ENCODE data around the gene YES1. TPM values are rescaled to one million over a fixed set of nuclear protein-coding genes. Genes with fewer than 3 reads are reported as not detected.

Gene YES1
- total and polyA plus RNA-seq, 5 donors, result 9.2 to 25.9 (median 25.0) TPM

DNA sequence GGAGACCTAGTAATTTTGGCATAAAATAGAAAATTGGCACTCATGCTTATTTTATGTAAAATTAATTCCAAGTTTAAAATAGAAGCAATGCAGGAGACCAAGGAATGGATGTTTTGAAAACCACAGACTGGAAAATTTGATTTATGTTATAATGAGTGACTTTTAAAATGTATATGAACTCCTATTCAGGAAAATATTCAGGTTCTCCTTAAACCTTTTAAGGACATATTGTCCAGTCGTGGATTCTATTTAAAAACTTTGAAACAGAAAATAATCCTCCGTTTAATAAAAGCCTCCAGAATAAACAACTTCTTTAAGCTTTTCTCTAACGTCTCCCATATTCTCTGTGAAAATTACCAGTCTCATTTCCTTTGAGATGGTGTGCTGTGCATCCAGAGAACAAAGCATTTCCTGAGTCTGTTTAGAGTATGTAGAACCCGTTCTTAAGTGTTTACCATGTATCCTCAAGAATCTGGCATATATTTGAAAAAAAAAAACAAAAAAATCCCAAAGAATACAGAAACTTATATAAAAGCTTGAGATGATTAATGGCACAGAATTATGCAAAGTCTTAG lies 8.6 kb upstream of the YES1 start:
- H3K4me3 ChIP-seq (ENCODE audit: low read length), result no peak overlapping the region
- no peaks in the 10 kb centered on the region for H3K27me3 ChIP-seq (ENCODE audit: control insufficient read depth, insufficient read depth)
- DNase-seq (no peak), ATAC-seq (no peak)
- H3K27ac ChIP-seq (ENCODE audit: low read length), result no peak overlapping the region
- intact Hi-C loops (cut with DNase I), result loop anchor here in 1 of 4 donors (5.0 kb wide), 1 partner anchor 73 kb away; no protein-coding TSS in a partner anchor
- WGBS, result 49% methylated on average over 4 of the region's 4 CpGs
- H3K4me1 ChIP-seq (ENCODE audit: control insufficient read depth, insufficient read depth, low read length), result no peaks in the 10 kb centered on the region
- H3K9me3 ChIP-seq (ENCODE audit: control insufficient read depth, low read length), result no peaks in the 10 kb centered on the region

DNA sequence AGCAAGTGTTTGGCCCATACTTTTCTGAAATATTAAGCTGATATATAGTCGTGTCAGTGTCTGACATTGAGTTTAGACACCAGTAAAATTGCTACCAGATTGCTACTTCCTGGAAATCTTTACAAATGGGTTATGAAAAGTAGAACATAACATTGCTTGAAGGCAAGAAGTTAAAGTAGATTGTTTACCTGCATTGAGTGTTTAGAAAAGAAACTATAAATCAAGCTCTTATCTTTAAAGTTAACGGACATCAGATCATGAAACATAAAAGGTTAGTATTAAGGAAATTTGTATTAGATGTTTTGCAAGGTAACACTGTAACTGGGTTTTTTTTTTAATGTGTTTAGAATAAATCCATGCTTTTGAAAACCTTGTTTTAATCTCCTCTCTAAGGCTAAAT lies 4.8 kb upstream of the YES1 start:
- no peaks in the 10 kb centered on the region for H3K9me3 ChIP-seq (ENCODE audit: control insufficient read depth, low read length)
- no peaks in the 10 kb centered on the region for H3K27me3 ChIP-seq (ENCODE audit: control insufficient read depth, insufficient read depth)
- WGBS, result 64% methylated on average over 2 of the region's 2 CpGs
- no peak for ATAC-seq
- intact Hi-C loops (cut with DNase I), result no loop called here
- H3K27ac ChIP-seq (ENCODE audit: low read length), result no peak overlapping the region
- no peak overlapping the region for H3K4me3 ChIP-seq (ENCODE audit: low read length)
- H3K4me1 ChIP-seq (ENCODE audit: control insufficient read depth, insufficient read depth, low read length), result no peaks in the 10 kb centered on the region
- DNase-seq, result no peak

DNA sequence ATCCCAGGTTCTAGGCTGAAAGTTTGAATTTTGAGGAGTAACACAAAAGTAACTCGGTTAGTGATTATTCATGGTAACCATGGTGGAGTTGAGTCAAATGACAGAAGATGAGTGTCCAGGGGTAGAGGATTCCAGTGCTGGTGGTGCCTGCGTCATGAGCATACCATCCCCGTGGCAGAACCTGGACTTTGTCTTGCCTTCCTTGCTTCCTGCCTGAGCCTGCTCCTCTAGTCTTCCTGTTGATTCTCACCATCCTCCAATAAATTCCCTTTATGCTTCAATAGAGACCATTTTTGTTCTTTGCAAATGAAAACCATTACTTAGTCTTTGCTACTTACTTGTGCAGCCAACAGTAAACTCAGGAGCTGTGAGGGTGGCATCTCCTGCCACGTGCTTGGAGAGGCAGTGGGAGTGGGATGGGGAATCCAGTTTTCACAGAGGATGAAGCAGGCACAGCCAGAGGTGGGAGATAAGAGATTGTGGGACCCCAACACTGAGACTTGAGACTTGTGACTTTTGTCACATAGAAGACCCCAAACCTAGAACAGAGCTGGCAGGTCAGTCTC lies 4.1 kb upstream of the YES1 start:
- Histone ChIP-seq H3K4me1 (ENCODE audit: control insufficient read depth, insufficient read depth, low read length) (no peaks in the 10 kb centered on the region), H3K27me3 (ENCODE audit: control insufficient read depth, insufficient read depth) (no peaks in the 10 kb centered on the region), H3K27ac (ENCODE audit: low read length) (no peak overlapping the region), H3K4me3 (ENCODE audit: low read length) (no peak overlapping the region), H3K9me3 (ENCODE audit: control insufficient read depth, low read length) (no peaks in the 10 kb centered on the region)
- DNase-seq, result no peak
- ATAC-seq, result no peak
- intact Hi-C loops (cut with DNase I), result no loop called here
- WGBS, result 92% methylated on average over 4 of the region's 4 CpGs

DNA sequence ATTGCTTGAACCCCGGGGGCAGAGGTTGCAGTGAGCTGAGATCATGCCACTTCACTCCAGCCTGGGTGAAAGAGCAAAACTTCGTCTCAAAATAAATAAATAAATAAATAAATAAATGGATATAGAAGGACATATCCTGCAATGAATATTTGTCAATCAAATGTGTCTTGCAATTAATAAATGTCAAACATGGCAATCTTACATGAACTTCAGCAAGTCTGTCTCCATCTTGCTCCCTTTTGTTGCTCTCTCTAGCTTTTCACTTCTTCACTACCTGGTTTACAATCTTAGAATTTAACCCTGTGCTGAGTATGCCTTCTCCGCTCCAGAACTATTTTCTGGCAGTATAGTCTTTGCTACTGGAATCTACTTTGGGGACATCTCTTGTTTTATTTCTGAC lies 3.3 kb upstream of the YES1 start:
- no peaks in the 10 kb centered on the region for H3K9me3 ChIP-seq (ENCODE audit: control insufficient read depth, low read length)
- no peak overlapping the region for H3K4me3 ChIP-seq (ENCODE audit: low read length)
- no peaks in the 10 kb centered on the region for H3K27me3 ChIP-seq (ENCODE audit: control insufficient read depth, insufficient read depth)
- no peaks in the 10 kb centered on the region for H3K4me1 ChIP-seq (ENCODE audit: control insufficient read depth, insufficient read depth, low read length)
- intact Hi-C loops (cut with DNase I), result no loop called here
- ATAC-seq (no peak), DNase-seq (no peak)
- no peak overlapping the region for H3K27ac ChIP-seq (ENCODE audit: low read length)
- WGBS, result 95% methylated on average over 3 of the region's 3 CpGs

DNA sequence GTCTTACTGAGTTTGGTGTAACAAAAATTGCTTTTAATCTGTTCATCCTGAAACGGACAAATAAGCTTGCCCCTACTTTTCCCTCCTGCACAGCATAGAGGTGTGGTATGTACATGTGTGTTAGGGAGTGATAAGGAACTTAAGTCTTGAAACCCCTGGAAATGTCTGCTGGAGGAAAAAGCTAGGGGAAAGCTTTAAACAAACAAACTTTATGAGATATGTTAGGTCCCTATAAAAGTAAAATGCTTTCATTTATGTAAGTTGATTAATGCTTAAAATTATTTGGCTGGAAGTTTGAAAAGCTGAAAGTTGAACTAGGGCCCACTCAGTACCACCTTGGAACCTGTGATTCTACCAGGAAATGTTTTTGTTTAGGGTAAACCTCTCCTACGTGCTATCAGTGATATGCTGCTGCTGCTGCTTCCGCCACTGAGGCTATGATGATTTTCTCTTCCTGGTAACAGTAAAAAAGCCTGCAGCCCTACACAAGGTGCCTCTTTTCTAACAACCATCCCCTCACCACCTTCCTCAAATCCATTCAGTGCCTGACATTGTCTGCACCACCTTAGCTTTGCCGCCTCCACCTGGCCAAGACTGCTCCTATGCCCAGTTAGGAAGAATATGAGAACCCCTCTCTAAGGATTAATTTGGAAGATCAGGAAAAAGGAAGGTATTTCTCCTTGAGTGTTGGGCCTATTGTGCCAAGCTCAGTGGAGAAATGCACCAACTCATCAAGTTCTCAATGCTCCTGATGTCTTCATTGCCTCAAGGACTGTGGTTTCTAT lies 2.5 kb upstream of the YES1 start:
- no peak overlapping the region for H3K27ac ChIP-seq (ENCODE audit: low read length)
- DNase-seq, result no peak
- no peaks in the 10 kb centered on the region for H3K4me1 ChIP-seq (ENCODE audit: control insufficient read depth, insufficient read depth, low read length)
- H3K9me3 ChIP-seq (ENCODE audit: control insufficient read depth, low read length), result no peaks in the 10 kb centered on the region
- no peak overlapping the region for H3K4me3 ChIP-seq (ENCODE audit: low read length)
- ATAC-seq, result no peak
- intact Hi-C loops (cut with DNase I), result no loop called here
- WGBS, result 74% methylated on average over 4 of the region's 4 CpGs
- no peaks in the 10 kb centered on the region for H3K27me3 ChIP-seq (ENCODE audit: control insufficient read depth, insufficient read depth)

DNA sequence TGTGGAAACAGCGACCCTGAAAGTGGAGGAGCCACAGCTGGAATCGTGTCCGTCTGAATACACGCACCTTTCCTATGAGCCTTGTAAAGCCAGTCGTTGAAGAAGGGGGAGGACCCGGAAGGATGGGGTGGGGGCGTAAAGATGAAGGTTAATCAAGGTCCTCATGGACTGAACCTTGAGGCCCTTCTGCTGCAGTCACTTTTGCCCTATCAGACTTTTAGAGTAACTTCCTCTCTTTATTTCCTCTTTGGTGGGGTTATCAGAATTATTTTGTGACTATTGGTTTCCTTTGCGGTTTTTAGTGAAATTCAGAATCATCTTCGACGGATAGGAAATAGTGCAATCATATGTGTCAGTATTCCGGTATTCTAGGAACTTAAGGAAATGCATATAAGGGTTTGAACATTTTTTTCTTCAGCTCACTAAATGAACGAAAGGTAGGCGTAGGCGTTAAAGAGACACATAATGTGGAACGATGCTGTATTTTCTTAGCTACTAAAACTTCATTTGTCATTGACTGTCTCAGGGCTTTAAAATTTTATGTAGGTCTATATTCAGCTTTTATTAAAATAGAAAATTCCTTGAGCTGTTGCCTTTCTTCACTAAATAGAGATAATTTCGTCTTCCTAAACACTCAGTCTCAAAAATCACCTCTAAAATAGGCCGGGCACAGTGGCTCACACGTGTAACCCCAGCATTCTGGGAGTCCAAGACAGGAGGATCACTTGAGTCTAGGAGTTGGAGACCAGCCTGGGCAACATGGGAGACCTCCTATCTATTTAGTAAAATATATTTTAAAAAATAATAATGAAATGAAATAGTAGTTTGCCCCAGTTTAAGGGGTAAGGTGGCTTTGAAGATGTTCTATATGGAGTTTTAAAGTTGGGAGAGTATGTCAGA lies 1.4 kb upstream of the YES1 start:
- Histone ChIP-seq H3K4me3 (ENCODE audit: low read length) (peak overlapping the region; percentile 96), H3K4me1 (ENCODE audit: control insufficient read depth, insufficient read depth, low read length) (no peaks in the 10 kb centered on the region), H3K27me3 (ENCODE audit: control insufficient read depth, insufficient read depth) (no peaks in the 10 kb centered on the region), H3K9me3 (ENCODE audit: control insufficient read depth, low read length) (no peaks in the 10 kb centered on the region), H3K27ac (ENCODE audit: low read length) (peak overlapping the region; percentile 98)
- 36% methylated on average over 18 of the region's 18 CpGs for WGBS
- ATAC-seq (peak in 1 of 2 donors; percentile 15), DNase-seq (no peak)
- intact Hi-C loops (cut with DNase I), result no loop called here

DNA sequence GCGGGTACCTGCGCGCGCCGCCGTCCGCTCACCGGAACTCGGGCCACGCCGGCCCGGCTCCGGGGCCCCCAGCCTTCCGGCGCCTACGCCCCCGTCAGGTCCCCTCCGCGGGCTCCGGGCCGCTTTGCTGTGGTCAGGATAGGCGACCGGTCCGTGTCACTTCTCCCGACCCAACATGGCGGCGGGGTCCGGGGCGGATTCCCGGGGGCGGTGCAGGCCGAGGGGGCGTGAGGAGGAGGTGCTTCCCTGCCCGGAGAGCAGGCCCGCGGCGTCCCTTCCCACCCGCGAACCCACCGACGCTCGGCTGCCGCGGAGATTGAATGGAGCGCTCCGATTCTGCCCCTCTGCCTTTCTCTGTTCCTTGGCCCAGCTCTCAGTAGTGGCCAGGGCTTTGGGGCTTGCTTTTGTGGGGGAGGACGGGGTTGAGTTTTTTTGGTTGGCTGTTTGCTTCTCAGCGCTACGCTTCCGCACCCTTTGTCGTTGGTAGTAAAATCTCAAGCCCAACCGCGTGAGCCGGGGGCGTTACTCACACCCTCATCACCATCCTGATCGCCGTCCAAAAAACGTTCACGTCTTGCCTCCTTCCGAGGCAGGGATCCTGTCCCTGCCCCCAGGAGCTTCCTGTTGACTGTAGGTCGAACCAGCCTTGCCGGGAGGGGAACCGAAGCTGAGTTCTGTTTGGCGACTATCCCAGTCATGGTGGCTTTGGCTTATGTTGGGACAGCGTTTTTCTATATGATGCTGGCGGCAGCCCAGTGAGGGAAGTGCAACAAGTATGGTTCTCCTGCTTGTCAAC lies 532 bp upstream of the YES1 start:
- DNase-seq (peak; percentile 89 to 95 (median 94)), ATAC-seq (peak; percentile 94 to 95)
- Histone ChIP-seq H3K4me1 (ENCODE audit: control insufficient read depth, insufficient read depth, low read length) (no peaks in the 10 kb centered on the region), H3K9me3 (ENCODE audit: control insufficient read depth, low read length) (no peaks in the 10 kb centered on the region), H3K27me3 (ENCODE audit: control insufficient read depth, insufficient read depth) (no peaks in the 10 kb centered on the region), H3K4me3 (ENCODE audit: low read length) (peak overlapping the region; percentile 96), H3K27ac (ENCODE audit: low read length) (peak overlapping the region; percentile 98)
- intact Hi-C loops (cut with DNase I), result no loop called here
- under 1% methylated on average over 66 of the region's 66 CpGs for WGBS

DNA sequence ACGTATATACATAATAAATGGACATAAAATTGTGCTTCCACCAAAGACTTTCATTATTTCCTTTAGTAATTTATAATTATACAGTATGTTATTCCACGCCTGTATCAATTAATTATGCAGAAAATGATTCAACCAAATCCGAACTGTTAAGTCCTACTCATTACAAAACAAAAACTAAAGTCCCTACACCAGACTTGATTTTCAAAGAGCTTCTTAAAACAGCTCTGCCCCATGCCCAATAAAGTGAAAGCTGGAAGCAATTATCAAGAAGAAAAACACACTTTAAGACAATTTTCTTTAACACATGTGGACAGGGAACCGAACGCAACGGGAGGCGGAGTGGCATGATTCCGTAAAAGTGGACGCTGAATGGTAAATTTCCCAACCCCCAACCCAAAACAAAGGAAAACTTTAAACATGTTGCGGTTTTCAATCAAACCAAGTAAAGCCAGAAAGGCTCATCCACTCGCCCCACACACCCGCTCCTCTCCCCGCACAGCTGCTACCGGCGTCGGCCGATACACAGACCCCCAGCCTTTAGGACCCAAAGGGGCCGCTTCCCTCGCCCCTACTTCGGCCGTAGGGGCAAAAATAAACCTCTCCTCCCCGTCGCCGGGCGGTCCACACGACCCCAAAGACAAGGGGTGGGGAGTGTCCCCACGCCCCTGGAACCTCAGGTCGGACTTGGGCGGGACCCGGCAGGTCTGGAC lies 705 bp downstream of the YES1 start:
- peak overlapping the region; percentile 96 for H3K4me3 ChIP-seq (ENCODE audit: low read length)
- WGBS, result under 1% methylated on average over 30 of the region's 30 CpGs
- ATAC-seq, result no peak
- H3K27ac ChIP-seq (ENCODE audit: low read length), result peak overlapping the region; percentile 88
- H3K27me3 ChIP-seq (ENCODE audit: control insufficient read depth, insufficient read depth), result no peaks in the 10 kb centered on the region
- intact Hi-C loops (cut with DNase I), result no loop called here
- no peaks in the 10 kb centered on the region for H3K4me1 ChIP-seq (ENCODE audit: control insufficient read depth, insufficient read depth, low read length)
- no peak for DNase-seq
- H3K9me3 ChIP-seq (ENCODE audit: control insufficient read depth, low read length), result no peaks in the 10 kb centered on the region

DNA sequence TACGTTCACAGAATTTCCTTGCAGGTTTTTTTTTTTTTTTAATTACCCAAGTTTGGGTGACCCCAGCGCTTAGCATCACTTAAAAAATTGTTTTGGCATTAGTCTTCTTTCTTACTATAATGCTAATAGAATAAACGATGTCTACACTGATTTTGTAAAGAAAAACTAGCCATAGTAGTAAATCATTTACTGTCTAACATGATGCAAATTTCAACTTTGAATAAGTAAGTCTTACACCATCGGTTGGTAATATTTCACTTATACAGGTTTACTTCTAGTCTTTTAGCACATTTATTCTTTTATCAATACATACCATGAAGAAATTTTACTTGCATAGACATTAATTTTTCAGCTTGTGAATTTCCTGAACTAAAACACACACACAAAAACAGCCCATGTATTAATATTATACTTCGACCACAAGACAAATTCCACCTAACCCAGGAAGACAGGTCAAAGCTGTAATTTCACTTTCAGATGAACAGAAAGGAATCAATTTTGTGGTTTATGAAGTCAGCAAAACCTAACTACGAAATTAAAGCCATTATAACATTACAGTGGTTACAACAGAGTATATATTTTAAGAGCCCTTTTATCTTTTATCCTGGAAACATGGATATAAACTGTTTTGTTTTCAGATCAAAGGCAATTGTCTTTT lies 1.9 kb downstream of the YES1 start:
- Histone ChIP-seq H3K9me3 (ENCODE audit: control insufficient read depth, low read length) (no peaks in the 10 kb centered on the region), H3K4me1 (ENCODE audit: control insufficient read depth, insufficient read depth, low read length) (no peaks in the 10 kb centered on the region), H3K4me3 (ENCODE audit: low read length) (peak overlapping the region; percentile 96), H3K27ac (ENCODE audit: low read length) (no peak overlapping the region), H3K27me3 (ENCODE audit: control insufficient read depth, insufficient read depth) (no peaks in the 10 kb centered on the region)
- WGBS, result 65% methylated on average over 6 of the region's 6 CpGs
- DNase-seq (no peak), ATAC-seq (no peak)
- intact Hi-C loops (cut with DNase I), result no loop called here
